ENCODE results near the gene ERBB4. TPM values are rescaled to one million over a fixed set of nuclear protein-coding genes. Genes with fewer than 3 reads are reported as not detected.

The ERBB4 gene
- 12.7 TPM for total RNA-seq
- 1 to 10 TPM; 5.0 to 9.5 (median 7.2) TPM for polyA plus RNA-seq (ENCODE audit: insufficient read depth in 1 of 8, insufficient read length in 8 of 8, low replicate concordance in 1 of 8)
- long read RNA-seq, donor 1, result 0 reads
- long read RNA-seq, donor 2, result 0 reads
- long read RNA-seq, donor 3, result 0 reads
- long read RNA-seq, donor 4, result 0 reads
- long read RNA-seq, donor 5, result 0 reads
- long read RNA-seq, donor 6, result 0 reads
- long read RNA-seq, donor 7, result 0 reads
- long read RNA-seq, donor 8, result 0 reads
- long read RNA-seq, donor 9, result 0 reads
- long read RNA-seq, donor 10, result 0 reads
- long read RNA-seq, donor 11, result 0 reads

DNA sequence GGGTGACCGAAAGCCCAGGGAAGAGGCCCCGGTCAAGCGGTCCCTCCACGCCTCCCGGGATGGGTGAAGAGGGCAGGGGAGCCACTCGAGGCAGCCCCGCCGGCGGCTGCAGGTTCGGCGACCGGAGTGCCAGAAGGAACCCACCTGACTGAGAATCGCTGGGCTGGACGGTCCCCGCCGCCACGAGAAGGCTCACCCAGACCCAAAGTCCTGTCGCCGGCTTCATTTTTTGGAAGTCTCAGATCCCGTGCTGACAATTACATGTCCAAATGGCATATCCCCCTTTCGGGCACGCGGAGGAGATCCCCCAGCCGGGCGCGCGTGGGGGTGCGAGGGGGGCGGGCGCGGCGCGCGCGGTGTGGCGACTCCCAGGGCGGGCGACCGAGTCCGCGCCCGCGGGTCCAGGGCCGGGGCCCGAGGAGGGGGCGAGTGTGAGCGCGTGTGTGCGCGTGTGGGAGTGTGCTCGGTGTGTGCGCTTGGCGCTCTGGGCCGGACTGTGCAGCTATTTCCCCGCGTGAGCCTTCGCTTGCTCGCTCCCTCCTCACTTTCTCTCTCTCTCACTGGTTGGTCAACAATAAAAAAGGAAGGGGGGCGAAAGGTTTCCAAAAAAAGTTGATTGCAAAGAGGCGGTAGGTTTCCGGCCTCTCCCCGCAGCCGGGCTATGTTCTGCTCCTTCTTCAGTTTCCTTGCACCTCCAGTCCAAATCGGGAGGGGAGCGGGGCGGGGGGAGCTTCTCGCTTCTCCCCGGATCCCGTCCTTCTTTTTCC is at the start of gene ERBB4:
Gene ERBB4 (minus strand): TSS at position 498 of the 767 bp plus-strand sequence. CDS start 272 bp downstream, at position 226.
- peak; percentile 32 for DNase-seq
- Histone ChIP-seq H3K9me3 (replicated peaks; ENCODE audit: control insufficient read depth, low read depth, low read length) (no peaks in the 10 kb centered on the region), H3K27me3 (ENCODE audit: control insufficient read depth, insufficient read depth, low read length) (peaks cover 35% of the 10 kb centered on the region)

GRCh38 chr2:212580117-212580516 is 41.5 kb upstream of the ERBB4 start:
- Histone ChIP-seq H3K27me3 (ENCODE audit: control insufficient read depth, insufficient read depth, low read length) (no peaks in the 10 kb centered on the region), H3K27ac (ENCODE audit: low read length) (no peak overlapping the region), H3K4me1 (ENCODE audit: control insufficient read depth, insufficient read depth, low read length) (no peaks in the 10 kb centered on the region), H3K4me3 (ENCODE audit: low read length) (no peak overlapping the region), H3K9me3 (replicated peaks; ENCODE audit: control insufficient read depth, low read depth, low read length) (no peaks in the 10 kb centered on the region), H3K36me3 (ENCODE audit: control insufficient read depth, insufficient read depth, low read length) (no peaks in the 10 kb centered on the region)
- WGBS (ENCODE audit: insufficient coverage), result no CpG with 5 or more reads among the region's 2 CpGs
- DNase-seq, result no peak

More for the DNA sequence above, at the start of gene ERBB4:
- 0% methylated on average over 34 of the region's 69 CpGs for WGBS (ENCODE audit: insufficient coverage)
- peak within 1 kb of the TSS; percentile 60 for H3K27ac ChIP-seq (ENCODE audit: low read length)
- H3K36me3 ChIP-seq (ENCODE audit: control insufficient read depth, insufficient read depth, low read length), result no peaks in the 10 kb centered on the region
- peak within 1 kb of the TSS; percentile 72 for H3K4me3 ChIP-seq (ENCODE audit: low read length)
- peaks cover 23% of the 10 kb centered on the region for H3K4me1 ChIP-seq (ENCODE audit: control insufficient read depth, insufficient read depth, low read length)

DNA sequence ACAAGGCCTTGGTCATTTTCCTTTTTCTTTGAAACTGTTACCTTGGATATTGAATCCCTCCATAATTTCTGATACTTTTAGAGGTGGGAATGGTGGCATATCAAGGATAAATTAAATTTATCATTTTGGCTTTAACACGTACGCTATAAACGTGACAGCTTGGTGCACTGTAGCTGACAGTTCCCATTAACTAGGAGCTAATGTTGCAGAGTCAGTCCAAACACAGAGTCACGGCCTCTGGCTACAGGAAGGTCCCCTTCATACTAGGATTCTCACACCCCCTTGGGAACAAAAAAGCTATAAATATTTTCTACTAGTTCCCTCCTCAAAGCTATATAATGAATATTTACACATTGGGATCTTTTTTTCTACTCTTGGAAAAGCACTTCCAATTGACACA is 17.7 kb upstream of the ERBB4 start:
- Histone ChIP-seq H3K27me3 (ENCODE audit: control insufficient read depth, insufficient read depth, low read length) (no peaks in the 10 kb centered on the region), H3K27ac (ENCODE audit: low read length) (no peak overlapping the region), H3K9me3 (replicated peaks; ENCODE audit: control insufficient read depth, low read depth, low read length) (no peaks in the 10 kb centered on the region), H3K36me3 (ENCODE audit: control insufficient read depth, insufficient read depth, low read length) (no peaks in the 10 kb centered on the region), H3K4me3 (ENCODE audit: low read length) (no peak overlapping the region), H3K4me1 (ENCODE audit: control insufficient read depth, insufficient read depth, low read length) (no peaks in the 10 kb centered on the region)
- no peak for DNase-seq
- WGBS (ENCODE audit: insufficient coverage), result 56% methylated on average over 4 of the region's 4 CpGs

DNA sequence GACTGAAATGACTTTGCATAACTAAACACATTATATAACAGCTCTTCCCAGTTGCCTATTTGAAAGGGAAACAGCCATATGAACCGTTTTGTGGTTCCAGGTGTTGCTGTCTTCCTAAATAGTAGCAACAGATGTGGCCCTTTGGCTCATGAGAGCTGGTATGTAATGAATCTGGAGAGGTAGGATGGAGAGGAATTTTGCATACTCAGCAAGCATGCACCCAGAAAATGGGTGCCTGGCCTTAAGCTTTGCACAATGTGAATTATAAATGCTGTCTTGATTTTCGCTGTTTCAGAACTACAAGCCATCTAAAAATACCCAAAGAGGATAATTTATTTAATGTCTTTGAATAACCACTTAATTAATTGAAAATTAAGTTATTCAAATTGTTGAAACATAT is 15.6 kb upstream of the ERBB4 start:
- Histone ChIP-seq H3K27ac (ENCODE audit: low read length) (no peak overlapping the region), H3K27me3 (ENCODE audit: control insufficient read depth, insufficient read depth, low read length) (no peaks in the 10 kb centered on the region), H3K36me3 (ENCODE audit: control insufficient read depth, insufficient read depth, low read length) (no peaks in the 10 kb centered on the region), H3K9me3 (replicated peaks; ENCODE audit: control insufficient read depth, low read depth, low read length) (no peaks in the 10 kb centered on the region), H3K4me1 (ENCODE audit: control insufficient read depth, insufficient read depth, low read length) (no peaks in the 10 kb centered on the region), H3K4me3 (ENCODE audit: low read length) (no peak overlapping the region)
- no CpG with 5 or more reads among the region's 2 CpGs for WGBS (ENCODE audit: insufficient coverage)
- no peak for DNase-seq

GRCh38 chr2:212549941-212550340 is 11.3 kb upstream of the ERBB4 start:
- Histone ChIP-seq H3K9me3 (replicated peaks; ENCODE audit: control insufficient read depth, low read depth, low read length) (no peaks in the 10 kb centered on the region), H3K27me3 (ENCODE audit: control insufficient read depth, insufficient read depth, low read length) (no peaks in the 10 kb centered on the region), H3K27ac (ENCODE audit: low read length) (no peak overlapping the region)

GRCh38 chr2:212549463-212549862 is 10.9 kb upstream of the ERBB4 start:
- DNase-seq, result no peak
- H3K36me3 ChIP-seq (ENCODE audit: control insufficient read depth, insufficient read depth, low read length), result no peaks in the 10 kb centered on the region
- H3K4me3 ChIP-seq (ENCODE audit: low read length), result no peak overlapping the region
- H3K4me1 ChIP-seq (ENCODE audit: control insufficient read depth, insufficient read depth, low read length), result no peaks in the 10 kb centered on the region
- H3K9me3 ChIP-seq (replicated peaks; ENCODE audit: control insufficient read depth, low read depth, low read length), result no peaks in the 10 kb centered on the region
- no peaks in the 10 kb centered on the region for H3K27me3 ChIP-seq (ENCODE audit: control insufficient read depth, insufficient read depth, low read length)
- H3K27ac ChIP-seq (ENCODE audit: low read length), result no peak overlapping the region

More at GRCh38 chr2:212549941-212550340, 11.3 kb upstream of the ERBB4 start:
- Histone ChIP-seq H3K4me3 (ENCODE audit: low read length) (no peak overlapping the region), H3K36me3 (ENCODE audit: control insufficient read depth, insufficient read depth, low read length) (no peaks in the 10 kb centered on the region), H3K4me1 (ENCODE audit: control insufficient read depth, insufficient read depth, low read length) (no peaks in the 10 kb centered on the region)
- no peak for DNase-seq

GRCh38 chr2:212548455-212548819 is 9.8 kb upstream of the ERBB4 start:
- Histone ChIP-seq H3K4me3 (ENCODE audit: low read length) (no peak overlapping the region), H3K27ac (ENCODE audit: low read length) (no peak overlapping the region), H3K9me3 (replicated peaks; ENCODE audit: control insufficient read depth, low read depth, low read length) (no peaks in the 10 kb centered on the region), H3K27me3 (ENCODE audit: control insufficient read depth, insufficient read depth, low read length) (no peaks in the 10 kb centered on the region), H3K36me3 (ENCODE audit: control insufficient read depth, insufficient read depth, low read length) (no peaks in the 10 kb centered on the region), H3K4me1 (ENCODE audit: control insufficient read depth, insufficient read depth, low read length) (no peaks in the 10 kb centered on the region)
- no CpG with 5 or more reads among the region's 1 CpG for WGBS (ENCODE audit: insufficient coverage)
- DNase-seq, result peak; percentile 46

DNA sequence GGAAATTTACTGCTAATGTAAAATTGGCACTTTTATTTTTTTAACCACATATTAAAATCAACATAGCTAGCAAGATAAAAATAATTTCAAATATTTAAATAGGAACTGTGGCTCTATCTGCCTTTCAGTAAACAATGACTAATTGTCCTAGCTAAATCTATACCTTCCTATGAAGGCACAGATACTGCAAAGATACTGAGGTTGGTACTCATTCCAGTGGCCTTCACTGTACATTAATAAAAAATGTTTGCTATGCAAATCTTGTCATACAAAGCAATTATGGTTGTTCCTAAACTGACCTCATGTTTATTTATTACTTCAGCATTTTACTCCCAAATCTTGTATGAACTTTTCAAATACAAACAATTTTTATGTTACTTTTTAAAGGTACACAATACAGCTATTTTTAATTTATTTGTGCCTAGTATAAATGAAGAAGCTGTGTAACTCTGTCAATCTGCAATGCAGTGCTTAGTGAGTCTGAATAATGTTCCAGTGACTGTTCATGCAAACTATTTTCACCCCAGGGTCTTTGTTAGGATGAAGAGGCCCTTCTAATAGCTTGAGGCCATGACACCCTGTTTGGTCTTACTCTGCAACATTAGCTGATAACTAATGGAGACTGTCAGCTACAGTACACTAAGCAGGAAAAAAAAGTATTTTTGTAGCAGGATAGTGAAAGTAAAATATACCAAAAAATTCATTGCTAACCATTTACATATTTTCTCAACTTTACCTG is 9.3 kb upstream of the ERBB4 start:
- H3K27ac ChIP-seq (ENCODE audit: low read length), result no peak overlapping the region

DNA sequence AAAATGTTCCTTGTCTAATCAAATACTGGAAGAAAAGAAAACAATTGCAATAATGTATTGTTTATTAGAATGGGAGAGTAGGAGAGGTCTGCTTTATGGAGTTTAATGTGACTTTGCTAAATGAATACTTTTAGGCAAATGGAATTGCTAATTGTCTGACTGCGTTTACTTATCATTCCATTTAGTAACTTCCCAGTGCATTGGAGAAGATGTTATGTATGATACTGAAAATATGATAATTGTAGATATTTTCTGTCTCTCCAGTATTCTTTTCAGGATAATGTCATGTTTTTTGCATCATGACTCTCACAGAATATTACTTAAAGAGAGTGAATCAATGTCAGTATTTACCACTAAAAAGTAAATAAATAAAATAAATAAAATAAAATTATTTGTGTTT is 8.1 kb upstream of the ERBB4 start:
- Histone ChIP-seq H3K9me3 (replicated peaks; ENCODE audit: control insufficient read depth, low read depth, low read length) (no peaks in the 10 kb centered on the region), H3K27ac (ENCODE audit: low read length) (no peak overlapping the region), H3K36me3 (ENCODE audit: control insufficient read depth, insufficient read depth, low read length) (no peaks in the 10 kb centered on the region), H3K4me3 (ENCODE audit: low read length) (no peak overlapping the region), H3K4me1 (ENCODE audit: control insufficient read depth, insufficient read depth, low read length) (no peaks in the 10 kb centered on the region), H3K27me3 (ENCODE audit: control insufficient read depth, insufficient read depth, low read length) (no peaks in the 10 kb centered on the region)
- no CpG with 5 or more reads among the region's 1 CpG for WGBS (ENCODE audit: insufficient coverage)
- DNase-seq, result no peak

More for the DNA sequence above, 9.3 kb upstream of the ERBB4 start:
- no peak overlapping the region for H3K4me3 ChIP-seq (ENCODE audit: low read length)
- H3K4me1 ChIP-seq (ENCODE audit: control insufficient read depth, insufficient read depth, low read length), result no peaks in the 10 kb centered on the region
- H3K36me3 ChIP-seq (ENCODE audit: control insufficient read depth, insufficient read depth, low read length), result no peaks in the 10 kb centered on the region
- no peak for DNase-seq
- H3K9me3 ChIP-seq (replicated peaks; ENCODE audit: control insufficient read depth, low read depth, low read length), result no peaks in the 10 kb centered on the region
- no peaks in the 10 kb centered on the region for H3K27me3 ChIP-seq (ENCODE audit: control insufficient read depth, insufficient read depth, low read length)

DNA sequence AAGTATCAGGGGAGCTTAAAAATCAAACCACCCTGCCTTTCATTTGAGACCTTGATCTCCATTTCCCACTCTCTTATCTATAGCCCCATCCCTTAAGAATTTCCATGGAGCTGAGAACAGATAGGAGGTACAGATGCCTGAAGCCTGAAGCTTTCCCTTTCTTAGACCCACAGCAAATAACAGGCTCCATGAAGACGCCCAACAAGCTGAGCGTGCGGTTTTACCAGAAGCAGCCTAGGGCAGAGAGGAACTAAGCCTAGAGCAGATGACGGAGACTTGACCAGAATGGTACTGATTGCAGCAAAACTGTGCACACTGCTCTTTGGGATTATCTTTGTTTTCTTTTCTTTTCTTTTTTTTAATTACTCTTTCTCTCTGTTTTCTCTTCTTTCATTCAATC is 1.7 kb upstream of the ERBB4 start:
- 100% methylated on average over 1 of the region's 4 CpGs for WGBS (ENCODE audit: insufficient coverage)
- Histone ChIP-seq H3K27me3 (ENCODE audit: control insufficient read depth, insufficient read depth, low read length) (peaks cover 32% of the 10 kb centered on the region), H3K27ac (ENCODE audit: low read length) (no peak overlapping the region)

More for the DNA sequence above, 1.7 kb upstream of the ERBB4 start:
- Histone ChIP-seq H3K36me3 (ENCODE audit: control insufficient read depth, insufficient read depth, low read length) (no peaks in the 10 kb centered on the region), H3K9me3 (replicated peaks; ENCODE audit: control insufficient read depth, low read depth, low read length) (no peaks in the 10 kb centered on the region), H3K4me3 (ENCODE audit: low read length) (no peak overlapping the region), H3K4me1 (ENCODE audit: control insufficient read depth, insufficient read depth, low read length) (peaks cover 23% of the 10 kb centered on the region)
- DNase-seq, result no peak
